IPS DF 4.7 (cell line): ENCODE measurements around the gene TJP2.
A peak's percentile ranks its signal among the peaks of the same experiment; 100 is the strongest.

ENCODE experiments used
- DNase-seq: peaks from one replicate; pipeline ENCODE4 v3.0.0-alpha.2; 2013; ENCODE audit warnings: low spot score; ENCODE audit errors: extremely low read depth

TJP2 gene

DNA sequence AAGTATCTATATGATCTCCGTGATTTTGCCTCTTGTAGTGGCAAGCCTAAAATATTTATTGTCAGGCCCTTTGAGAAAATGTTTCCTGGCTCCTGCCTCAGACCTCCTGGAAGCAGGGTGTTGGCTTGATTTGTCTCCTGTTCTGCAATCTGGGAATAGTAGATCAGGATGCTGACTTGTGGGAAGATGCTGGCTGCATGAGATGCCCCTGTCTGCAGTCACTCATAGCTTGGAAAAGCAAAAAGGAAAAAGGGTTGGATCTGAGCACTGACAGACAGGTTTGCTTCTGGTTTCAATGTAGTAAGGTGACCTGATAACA is 16.7 kb downstream of the TJP2 start:
- DNase-seq: no peak

DNA sequence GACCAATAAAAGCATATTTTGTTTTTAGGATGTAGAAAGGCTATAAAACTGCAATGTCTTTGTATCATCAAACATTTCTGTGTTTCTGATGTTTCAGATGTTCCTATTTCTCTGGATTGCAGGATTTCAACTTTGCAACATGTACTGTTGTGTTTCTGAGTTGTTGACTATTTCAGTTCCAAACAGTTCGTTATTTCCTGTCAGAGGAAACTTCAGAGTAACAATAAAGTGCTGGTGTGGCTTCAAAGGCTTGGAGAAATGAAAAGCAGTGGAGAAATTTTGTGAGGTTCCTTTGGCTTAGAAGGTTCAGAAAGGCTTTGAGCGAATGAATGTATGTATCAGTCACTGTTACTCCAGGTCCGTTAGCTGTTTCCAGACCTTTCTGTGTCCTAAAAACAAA is 17.2 kb downstream of the TJP2 start:
- no peak for DNase-seq

DNA sequence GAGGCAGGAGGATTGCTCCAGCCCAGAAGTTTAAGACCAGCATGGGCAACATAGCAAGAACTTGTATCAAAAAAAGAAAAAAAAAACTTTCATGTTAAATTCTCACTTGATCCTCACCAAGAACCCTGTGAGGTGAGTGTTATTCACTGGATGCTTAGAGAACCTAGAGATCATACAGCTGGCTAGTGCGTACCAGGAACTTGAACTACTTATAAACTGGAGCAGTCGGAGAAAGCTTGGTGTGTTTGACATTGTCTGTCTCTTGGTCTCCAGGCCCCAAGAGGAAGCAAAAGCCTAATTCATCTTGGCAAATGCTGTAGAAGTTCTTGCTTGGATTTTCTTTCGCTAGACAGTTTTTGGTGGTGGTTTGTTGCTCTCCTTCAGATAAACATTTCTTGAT is 18.1 kb downstream of the TJP2 start:
- DNase-seq: no peak

DNA sequence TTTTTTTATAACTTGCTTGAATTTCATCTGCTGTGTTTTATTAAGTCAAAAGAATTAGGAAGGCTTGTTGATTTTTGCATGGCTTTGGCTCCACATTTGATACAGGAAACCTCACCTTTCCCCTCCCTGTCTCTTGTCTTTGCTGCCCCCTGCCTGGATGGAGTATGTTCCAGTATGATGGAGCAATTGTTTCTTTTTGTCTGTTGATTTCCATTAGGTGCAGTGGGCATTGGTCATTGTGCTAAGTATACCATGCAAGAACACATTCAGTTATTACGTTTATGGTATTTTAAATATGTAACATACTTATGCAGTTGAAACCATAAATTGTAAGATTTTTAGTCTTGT is 19.6 kb downstream of the TJP2 start:
- no peak for DNase-seq

DNA sequence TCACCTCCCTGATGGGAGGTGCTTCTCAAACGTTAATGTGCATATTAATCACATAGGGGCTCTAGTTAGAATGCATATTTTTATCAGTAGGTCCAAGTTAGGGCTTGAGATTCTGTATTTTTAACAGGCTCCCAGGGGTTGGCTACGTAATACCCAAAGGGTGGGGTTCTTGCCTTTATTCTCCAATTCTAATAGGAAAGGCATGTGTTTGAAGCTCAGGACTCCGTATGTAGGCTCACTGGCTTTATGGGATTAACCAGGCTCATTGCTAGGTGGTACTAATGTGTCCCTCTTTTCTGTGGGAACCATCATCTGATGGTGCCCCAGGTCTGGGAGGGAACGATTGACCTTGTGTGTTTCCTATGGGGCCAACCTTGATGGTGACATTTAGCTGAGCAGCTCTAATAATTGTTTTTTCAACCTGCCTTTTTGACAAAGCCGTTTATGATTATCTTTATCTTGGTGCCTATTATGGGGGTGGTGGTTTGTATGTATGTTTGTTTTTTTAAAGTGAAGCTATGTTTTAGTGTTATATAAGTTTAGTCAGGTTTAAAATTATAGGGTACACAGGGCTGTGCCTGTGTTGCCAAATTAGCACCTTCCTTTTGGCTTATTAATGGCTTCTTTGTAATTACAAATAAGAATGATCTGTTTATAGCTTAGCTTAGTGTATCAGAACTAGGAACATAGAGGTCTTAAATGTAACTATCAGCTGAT is 20.8 kb downstream of the TJP2 start:
- no peak for DNase-seq

DNA sequence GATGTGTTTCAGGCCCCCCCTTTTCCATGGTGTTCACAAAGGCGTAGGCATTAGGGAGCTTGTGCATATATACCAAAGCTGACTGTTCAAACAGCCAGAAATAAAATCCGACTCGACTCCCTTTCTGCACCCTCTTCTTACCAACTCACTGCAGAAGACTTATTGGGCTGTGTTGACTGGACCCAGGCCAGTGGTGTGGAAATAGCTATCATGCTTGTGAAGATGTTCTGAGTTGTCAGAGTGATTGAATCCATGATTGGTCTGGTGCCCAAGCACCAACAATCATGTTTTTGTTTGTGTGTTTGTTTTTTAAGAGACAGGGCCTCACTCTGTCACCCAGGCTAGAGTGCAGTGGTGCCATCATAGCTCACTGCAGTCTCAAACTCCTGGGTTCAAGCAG is 21.6 kb downstream of the TJP2 start:
- no peak for DNase-seq

DNA sequence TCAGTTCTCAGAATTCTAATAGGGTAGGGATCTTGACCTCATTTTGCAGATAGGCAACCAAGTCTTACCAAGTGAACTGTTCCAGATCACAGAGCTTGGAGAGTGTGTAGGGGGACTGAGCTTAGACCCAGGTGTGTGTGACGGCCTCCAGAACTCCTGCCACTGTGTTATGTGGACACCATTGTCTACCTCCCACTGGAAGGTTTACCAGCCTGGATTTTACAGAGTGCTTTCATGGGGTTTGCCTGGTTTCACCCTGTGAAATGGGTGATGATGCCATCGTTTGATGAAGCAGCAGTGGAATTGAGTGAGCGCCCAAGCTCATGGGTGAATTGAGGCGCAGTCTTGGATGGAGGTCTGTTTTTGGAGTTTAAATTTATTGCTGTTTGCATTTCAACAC is 23.6 kb downstream of the TJP2 start:
- DNase-seq: no peak

DNA sequence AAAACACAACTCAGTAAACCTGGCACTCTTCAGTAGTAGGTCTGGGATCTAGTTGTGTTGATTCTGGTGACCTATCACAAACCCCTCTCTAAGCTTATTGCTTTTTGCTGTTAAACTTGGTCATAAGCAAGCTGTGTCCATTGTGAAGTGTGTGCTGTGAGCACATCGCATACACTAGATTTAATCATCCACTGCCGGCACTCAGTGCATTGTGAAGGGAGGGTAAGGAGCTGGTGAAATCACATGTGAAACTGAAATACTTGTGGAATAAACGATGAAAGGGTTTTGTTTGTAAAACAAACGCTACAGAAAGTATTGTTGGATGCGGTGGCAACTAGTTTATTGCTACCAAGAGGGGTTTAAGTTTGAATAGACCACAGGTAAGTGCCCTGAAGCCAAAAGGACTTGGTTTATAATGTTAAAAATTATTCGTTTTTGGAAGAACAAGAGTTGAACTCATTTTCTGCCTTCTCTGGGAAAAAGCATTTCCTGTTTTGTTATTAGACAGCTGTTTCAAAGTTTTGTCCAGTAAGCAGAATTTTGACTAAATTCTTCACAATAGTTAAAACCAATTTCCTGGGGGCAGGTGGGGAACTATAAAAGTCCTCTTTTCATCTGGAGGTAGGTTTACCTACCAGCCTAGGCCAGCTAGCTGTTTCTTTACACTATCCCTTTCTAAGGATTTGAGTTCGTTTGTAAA is 24.6 kb downstream of the TJP2 start:
- DNase-seq: no peak

DNA sequence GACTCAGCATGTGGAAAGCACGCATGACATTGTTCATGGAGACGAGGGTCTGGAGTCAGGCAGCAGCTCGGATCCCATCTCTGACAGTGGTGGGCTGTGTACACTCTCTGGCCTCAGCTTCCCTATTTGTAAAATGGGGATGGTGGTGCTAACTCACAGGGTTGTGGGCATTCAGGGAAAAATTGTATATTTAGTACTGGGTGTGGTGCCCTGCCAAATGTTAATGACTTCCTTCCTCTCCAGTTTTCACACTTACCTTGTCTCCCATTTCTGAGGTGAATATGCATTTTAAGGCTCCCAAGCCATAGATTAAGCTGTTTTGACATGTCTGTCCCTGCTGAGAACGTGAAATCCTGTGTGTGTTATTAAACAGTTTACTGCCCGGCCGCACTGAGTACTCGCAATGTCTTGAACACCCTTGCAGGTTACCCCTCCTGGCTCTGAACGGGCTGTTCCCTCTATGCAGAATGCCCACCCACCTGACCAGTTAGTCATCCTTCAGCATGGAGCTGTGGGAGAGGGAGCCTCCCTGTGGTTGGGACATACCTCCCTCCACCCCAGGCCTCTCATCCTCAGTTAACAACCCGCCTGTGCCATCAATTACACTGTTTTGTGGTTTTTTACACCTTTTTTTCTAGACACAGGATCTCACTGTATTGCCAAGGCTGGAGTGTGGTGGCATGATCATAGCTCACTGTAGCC is 25.8 kb downstream of the TJP2 start:
- no peak for DNase-seq

DNA sequence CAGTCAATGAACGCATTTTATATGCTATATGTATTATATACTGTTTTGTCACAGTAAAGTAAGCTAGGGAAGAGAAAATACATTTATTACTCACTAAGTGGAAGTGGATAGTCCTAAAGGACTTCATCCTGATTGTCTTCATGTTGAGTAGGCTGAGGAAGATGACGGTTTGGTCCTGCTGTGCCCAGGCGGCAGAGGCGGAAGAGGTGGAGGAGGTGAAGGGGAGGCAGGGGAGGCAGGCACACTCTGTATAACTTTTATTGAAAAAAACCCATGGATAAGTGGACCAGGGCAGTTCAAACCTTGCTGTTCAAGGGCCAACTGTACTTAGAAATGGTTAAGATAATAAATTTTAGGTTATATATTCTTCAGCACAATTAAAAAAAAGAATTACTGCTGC is 28.5 kb downstream of the TJP2 start:
- no peak for DNase-seq

DNA sequence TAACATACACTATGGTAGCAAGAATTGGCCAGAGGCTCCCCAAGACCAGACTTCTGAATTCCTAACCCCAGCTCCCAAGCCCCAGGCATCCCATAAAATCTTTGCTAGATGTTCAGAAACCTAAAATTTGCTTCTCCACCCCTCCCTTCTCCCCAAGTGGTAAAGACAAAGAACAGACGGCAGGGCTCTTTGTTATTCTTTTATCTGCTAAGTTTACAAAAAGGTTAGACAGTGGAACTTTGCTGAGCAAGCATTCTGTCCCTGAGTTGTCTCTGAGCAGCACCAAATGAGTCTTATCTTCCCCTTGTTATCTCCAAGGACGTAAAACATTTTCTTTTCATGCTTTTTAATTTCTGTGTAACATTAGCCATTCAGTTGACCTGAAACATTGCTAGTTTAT is 30.2 kb downstream of the TJP2 start:
- no peak for DNase-seq

DNA sequence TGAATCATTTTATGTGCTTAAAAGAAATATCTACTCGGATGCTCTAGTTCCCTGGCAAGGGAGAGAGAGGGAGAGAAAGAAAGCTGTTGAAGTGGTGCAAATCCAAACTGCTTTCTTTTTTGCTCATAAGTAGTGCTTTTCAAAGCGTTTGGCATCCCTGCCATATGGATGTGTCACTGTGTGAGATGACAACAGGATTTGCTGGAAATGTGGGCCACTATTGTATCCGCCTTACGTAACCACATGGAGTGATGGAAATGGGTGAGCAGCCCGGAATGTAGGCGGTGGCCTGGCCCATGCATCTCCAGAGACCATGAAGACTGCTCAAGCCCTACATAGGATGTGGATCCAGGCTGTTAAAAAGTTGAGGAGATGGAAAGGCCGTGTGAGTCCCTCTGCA is 30.8 kb downstream of the TJP2 start:
- DNase-seq: no peak

DNA sequence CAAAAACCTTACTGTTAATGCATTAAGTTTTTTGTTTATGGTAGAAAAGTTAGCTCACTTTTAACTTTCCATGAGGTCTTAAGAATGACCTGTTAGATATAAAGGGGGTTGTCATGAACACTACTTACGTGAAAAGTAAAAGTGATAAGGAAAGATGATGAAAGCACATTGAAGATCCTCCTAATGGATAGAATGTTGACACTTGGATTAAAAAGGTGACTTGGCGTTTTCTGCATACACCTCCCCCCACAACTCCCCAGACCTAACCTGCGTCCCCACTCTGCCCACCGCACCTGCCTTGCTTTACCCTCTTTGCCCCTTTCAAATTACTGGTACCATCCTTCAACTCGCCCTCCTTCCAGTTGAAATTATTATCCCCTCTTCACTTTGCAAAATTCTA is 32.0 kb downstream of the TJP2 start:
- no peak for DNase-seq

DNA sequence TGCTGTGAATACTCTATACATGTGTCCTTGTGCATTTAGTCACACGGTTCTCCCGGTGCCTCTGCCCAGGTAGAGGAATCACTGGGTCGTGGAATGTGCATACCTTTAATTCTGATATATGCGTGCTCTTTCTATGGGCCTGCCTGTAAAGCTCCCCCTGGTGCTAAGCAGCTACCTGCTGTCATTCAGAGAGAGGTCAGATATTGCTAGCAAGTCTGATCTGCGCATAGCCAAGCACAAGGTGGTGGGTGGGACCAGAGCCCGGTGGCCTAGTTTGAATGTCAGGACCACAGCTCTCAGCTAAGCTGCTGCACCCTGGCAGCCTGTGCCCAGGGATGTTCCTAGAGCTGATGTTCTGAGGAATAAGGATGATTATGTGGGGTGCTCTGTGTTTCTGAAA is 33.4 kb downstream of the TJP2 start:
- DNase-seq: no peak

DNA sequence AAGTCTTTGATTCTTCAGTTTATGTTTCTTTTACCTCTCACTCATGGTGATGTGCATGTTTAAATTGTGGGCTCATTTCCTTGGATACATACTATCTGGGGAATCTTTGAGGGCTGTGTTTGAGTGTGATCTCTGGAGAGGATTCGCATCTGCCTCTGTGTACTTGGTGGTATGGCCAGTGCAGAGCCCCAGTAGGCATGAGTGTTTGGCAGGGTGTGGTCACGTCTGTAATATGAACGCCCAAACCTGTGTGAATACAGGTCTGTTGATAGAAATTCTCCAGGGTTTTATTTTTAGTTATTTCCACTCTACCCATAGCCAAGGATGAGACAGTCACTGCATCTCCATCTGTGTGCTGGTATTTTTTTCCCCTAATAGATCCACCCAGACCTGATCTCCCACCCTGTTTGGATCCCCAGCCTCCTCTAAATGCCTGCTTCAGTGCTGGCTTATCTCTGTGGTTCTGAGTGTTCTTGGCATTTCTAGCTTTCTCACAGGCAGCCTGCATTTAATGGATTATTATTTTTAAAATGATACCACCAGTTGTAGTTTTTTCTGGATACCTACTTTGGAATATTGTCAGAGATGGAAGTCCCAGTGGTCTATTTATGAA is 37.5 kb downstream of the TJP2 start:
- DNase-seq: no peak

DNA sequence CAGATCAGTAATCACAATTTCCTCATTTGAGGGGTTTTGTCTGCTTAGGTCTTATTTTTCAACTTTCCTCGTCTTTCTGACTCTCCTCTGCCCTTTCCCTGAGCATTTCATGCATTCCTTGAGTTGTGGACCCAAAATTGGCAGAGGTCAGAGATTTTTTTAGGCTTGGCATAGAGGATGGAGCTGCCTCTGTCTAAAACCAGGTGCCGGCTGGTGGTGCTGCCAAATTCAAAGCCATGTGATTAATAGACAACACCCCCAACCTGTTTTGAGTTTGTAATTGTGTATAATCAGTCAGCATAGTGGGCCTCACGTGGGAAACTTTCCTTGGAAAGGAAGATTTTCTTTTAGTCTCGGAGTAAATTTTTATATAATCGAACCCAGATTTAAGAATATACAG is 39.6 kb downstream of the TJP2 start:
- DNase-seq: no peak

DNA sequence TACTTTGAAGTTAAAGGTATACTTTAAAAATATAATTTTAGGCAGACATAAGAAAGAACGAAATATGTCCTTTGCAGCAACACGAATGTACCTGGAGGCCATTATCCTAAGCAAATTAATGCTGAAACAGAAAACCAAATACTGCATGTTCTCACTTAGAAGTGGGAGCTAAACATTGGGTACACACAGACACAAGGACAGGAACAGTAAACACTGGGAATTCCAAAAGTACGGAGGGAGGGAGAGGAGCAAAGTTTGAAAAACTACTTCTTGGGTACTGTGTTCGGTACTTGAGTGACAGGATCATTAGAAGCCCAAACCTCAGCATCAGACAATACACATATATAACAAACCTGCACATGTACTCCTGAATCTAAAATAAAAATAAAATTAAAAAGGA is 40.9 kb downstream of the TJP2 start:
- DNase-seq: no peak

DNA sequence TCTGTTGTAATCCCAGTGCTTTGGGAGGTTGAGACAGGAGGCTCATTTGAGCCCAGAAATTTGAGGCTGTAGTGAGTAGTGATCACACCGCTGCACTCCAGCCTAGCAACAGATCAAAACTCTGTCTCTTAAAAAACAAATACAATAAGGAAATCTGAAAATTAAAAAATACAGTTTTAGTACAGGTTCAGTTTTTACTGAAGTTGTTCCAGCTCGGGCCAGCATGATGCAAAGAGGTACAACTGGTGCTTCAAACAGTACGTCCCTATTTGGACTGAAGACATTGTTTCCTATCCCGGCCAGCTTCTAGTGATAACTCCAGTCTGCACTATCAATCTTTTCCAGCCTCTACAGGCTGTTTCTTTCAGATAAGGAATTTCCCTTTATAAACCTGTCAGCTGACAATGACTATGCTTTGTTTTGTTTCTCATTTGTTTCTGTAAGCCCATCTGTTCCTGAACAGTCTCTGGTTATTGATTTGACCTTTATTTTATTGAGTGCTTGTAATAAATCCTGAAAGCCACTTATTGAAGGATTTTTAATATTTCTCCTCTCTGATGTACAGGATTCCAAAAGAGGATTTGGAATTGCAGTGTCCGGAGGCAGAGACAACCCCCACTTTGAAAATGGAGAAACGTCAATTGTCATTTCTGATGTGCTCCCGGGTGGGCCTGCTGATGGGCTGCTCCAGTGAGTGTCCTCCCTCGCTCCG is 41.9 kb downstream of the TJP2 start:
- no peak for DNase-seq

DNA sequence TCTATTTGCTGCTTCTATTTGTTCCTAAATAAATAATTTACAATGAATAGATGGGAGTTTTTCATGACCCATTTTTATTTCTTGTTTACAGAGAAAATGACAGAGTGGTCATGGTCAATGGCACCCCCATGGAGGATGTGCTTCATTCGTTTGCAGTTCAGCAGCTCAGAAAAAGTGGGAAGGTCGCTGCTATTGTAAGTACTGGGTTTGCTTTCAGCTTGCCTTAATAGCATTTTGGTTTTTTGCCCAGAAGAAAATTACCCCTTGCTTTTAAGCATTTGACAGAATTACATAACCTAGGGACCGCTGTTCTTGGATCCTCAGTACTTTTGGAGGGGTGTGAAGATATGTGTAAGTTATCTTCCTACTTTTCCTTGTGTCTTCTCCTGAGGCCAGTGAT is 44.1 kb downstream of the TJP2 start:
- no peak for DNase-seq

DNA sequence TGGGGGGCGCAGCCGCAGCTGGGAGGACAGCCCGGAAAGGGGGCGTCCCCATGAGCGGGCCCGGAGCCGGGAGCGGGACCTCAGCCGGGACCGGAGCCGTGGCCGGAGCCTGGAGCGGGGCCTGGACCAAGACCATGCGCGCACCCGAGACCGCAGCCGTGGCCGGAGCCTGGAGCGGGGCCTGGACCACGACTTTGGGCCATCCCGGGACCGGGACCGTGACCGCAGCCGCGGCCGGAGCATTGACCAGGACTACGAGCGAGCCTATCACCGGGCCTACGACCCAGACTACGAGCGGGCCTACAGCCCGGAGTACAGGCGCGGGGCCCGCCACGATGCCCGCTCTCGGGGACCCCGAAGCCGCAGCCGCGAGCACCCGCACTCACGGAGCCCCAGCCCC is 47.0 kb downstream of the TJP2 start:
- no peak for DNase-seq

DNA sequence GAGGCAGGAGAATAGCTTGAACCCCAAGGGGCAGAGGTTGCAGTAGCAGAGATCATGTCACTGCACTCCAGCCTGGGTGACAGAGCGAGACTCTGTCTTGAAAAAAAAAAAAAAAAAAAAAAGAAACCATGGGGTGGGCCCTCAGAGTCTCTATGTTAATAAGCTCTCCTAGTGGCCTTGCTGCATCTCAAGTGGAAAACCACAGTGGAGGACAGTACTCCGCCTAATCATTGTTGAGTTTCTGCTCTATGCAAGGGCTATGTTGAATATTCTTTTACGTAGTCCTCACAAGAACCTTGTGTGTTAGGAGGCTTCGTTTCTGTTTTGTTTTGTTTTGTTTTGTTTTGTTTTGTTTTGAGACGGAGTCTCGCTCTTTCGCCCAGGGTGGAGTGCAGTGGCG is 48.9 kb downstream of the TJP2 start:
- DNase-seq: no peak

DNA sequence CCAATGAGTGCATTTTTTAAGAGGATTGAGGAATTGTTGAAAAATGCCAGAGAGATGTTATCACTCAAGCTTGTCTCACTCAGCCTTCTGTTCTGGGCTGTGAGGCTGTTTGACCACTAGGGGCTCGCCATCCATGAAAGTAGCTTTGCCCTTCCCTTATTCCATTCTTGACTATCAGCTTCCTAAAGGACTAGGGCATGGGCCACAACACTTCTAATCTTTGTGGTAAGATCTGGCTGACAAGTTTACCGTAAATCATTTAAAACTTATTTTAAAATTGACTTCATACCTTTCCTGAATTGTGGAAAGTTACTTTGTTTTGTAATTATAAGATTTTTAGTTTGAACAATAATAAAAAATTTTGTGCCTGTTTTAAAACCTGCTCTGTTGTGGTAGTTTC is 49.5 kb downstream of the TJP2 start:
- DNase-seq: peak; percentile 76
